Upper lobe of left lung (tissue), 6 donors: ENCODE results near the gene FBLN1. TPM values are rescaled to one million over a fixed set of nuclear protein-coding genes. Genes with fewer than 3 reads are reported as not detected.

Experiments
- ATAC-seq, 2 donors: fragments of 200-7000 bp; cut with Tn5 transposase; one replicate each; pipeline ENCODE4 v1.9.1; 2022; ENCODE audit warnings: mild to moderate bottlenecking in 2 of 2, moderate library complexity in 2 of 2; ENCODE audit not compliant: low FRiP score in 2 of 2
- DNase-seq, 2 donors: peaks; one replicate each; pipeline ENCODE4 v3.0.0-alpha.2; 2019 to 2020
- H3K27ac ChIP-seq, 4 donors: fragments of 200-600 bp; sonication (generic); one replicate each; pipeline ENCODE4 v1.5.1; 2016 to 2019
- H3K27me3 ChIP-seq, 4 donors: fragments of 200-600 bp; sonication (generic); one replicate each; pipeline ENCODE4 v1.5.1; 2017 to 2019
- H3K36me3 ChIP-seq, 4 donors: fragments of 200-600 bp; sonication (generic); one replicate each; pipeline ENCODE4 v1.5.1; 2016 to 2019
- H3K4me1 ChIP-seq, 4 donors: fragments of 200-600 bp; sonication (generic); one replicate each; pipeline ENCODE4 v1.5.1; 2018 to 2019
- H3K4me3 ChIP-seq, 4 donors: fragments of 200-600 bp; sonication (generic); one replicate each; pipeline ENCODE4 v1.5.1; 2017 to 2019; ENCODE audit warnings: mild to moderate bottlenecking in 2 of 4, moderate library complexity in 1 of 4
- H3K9me3 ChIP-seq, 4 donors: fragments of 200-600 bp; sonication (generic); one replicate each; pipeline ENCODE4 v1.5.1; 2018 to 2019
- EP300 ChIP-seq, 4 donors: sonication (generic); formaldehyde crosslinking; IDR thresholded peaks; one replicate each; pipeline ENCODE4 v1.5.1; 2017; ENCODE audit warnings: antibody characterized with exemption in 4 of 4, control low read depth in 2 of 4
- POLR2A ChIP-seq, 4 donors: fragments of 450-650 bp; IDR thresholded peaks; one replicate each; pipeline ENCODE4 v1.5.1; 2016 to 2017; ENCODE audit warnings: antibody characterized with exemption in 4 of 4, mild to moderate bottlenecking in 2 of 4
- POLR2AphosphoS5 ChIP-seq, 2 donors: sonication (generic); formaldehyde crosslinking; IDR thresholded peaks; one replicate each; pipeline ENCODE4 v1.5.1; 2017; ENCODE audit warnings: antibody characterized with exemption in 2 of 2
- WGBS, 2 donors: methylation state at CpG; one replicate each; pipeline ENCODE4 v1.1.5; 2017 to 2018; 5-methylcytosine and 5-hydroxymethylcytosine counted together
- total RNA-seq, 6 donors: library from RNA; depleted of rRNA in 4 of 6; stranded (reverse); fragments of >200 nt in 4 of 6; gene quantifications; one replicate each; pipeline versions ENCODE4 v1.1.0 to v1.2.1, GENCODE V29; 2016 to 2021
- TF ChIP-seq, protein P1 (sequence below), 6 experiments: fragments of 450-650 bp in 4 of 6; fragments of 200-600 bp in 2 of 6; sonication (generic) in 2 of 6; IDR thresholded peaks; one replicate each; pipeline ENCODE4 v1.5.1; 2016 to 2019; ENCODE audit warnings: antibody characterized with exemption in 6 of 6
- donor health status: DM: no; HTN: no; CAD: no; lungs with moderate emphysema.
- donor health status: DM: no; HTN: yes; CAD: no; lungs with severe emphysema.

Gene FBLN1
- total RNA-seq, 6 donors from 2014 or later = 63.9 to 523 (median 207) TPM

DNA sequence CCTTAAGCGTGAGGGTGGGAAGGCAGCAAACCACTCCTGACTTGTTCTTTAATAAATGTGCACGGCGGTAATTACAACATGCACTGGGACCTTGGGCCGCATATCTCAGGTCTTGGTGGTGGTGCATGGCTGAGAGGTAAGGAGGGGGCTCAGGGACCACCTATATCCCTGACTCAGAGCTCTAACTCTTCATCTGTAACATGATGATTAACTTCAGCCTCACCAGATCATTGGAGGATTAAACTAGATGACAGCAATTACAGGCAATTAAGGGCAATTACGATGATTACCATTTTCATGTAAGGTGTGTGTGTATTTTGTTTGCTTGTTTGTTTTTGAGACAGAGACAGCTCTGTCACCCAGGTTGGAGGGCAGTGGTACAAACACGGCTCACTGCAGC is 45.0 kb downstream of the FBLN1 start:
- no peak for ATAC-seq
- Histone ChIP-seq H3K27ac (no peak overlapping the region), H3K36me3 (no peaks in the 10 kb centered on the region)

DNA sequence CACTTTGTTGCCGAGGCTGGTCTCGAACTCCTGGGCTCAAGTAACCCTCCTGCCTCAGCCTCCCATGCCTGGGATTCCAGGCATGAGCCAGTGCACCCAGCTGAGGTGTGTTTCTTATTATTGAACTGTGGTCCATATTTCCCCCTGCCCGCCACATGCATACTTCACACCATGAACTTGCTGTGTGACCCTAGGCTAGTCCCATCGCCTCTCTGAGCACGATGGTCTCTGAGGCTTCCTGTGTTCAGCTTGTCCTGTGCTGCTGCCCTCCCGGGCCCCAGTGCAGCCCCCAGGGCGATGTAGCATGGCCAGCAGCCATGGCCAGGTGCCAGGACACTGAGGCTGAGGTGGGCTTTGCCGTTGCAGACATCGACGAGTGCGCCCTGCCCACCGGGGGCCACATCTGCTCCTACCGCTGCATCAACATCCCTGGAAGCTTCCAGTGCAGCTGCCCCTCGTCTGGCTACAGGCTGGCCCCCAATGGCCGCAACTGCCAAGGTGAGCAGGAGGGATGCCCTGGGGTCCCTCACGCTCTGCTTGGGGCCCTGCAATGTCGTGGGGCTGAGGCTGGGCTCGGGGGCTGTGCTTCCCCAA is 45.7 kb downstream of the FBLN1 start:
- no peaks in the 10 kb centered on the region for H3K27me3 ChIP-seq
- peaks cover 13 to 30% (median 24%) of the 10 kb centered on the region in 4 donors for H3K4me1 ChIP-seq
- 81 to 85% methylated on average over 18 of the region's 18 CpGs for WGBS, 2 donors
- H3K4me3 ChIP-seq = no peak overlapping the region
- no peak for TF ChIP-seq EP300 (IDR thresholded peaks at IDR 0.05)
- H3K9me3 ChIP-seq = no peaks in the 10 kb centered on the region
- ATAC-seq (no peak), DNase-seq (peak in 1 of 2 donors; percentile 77)
- H3K27ac ChIP-seq = peak overlapping the region in 3 of 4 donors; percentile 55 to 88 (median 62)
- no peaks in the 10 kb centered on the region for H3K36me3 ChIP-seq

More for the DNA sequence above, 45.0 kb downstream of the FBLN1 start:
- H3K27me3 ChIP-seq = no peaks in the 10 kb centered on the region
- no peak overlapping the region for H3K4me3 ChIP-seq
- H3K4me1 ChIP-seq = peaks cover 12 to 24% (median 19%) of the 10 kb centered on the region in 4 donors
- TF ChIP-seq POLR2AphosphoS5 (IDR thresholded peaks at IDR 0.05) = no peak
- TF ChIP-seq EP300 (IDR thresholded peaks at IDR 0.05) = no peak
- TF ChIP-seq POLR2A (IDR thresholded peaks at IDR 0.05) = no peak
- TF ChIP-seq, protein P1, sequence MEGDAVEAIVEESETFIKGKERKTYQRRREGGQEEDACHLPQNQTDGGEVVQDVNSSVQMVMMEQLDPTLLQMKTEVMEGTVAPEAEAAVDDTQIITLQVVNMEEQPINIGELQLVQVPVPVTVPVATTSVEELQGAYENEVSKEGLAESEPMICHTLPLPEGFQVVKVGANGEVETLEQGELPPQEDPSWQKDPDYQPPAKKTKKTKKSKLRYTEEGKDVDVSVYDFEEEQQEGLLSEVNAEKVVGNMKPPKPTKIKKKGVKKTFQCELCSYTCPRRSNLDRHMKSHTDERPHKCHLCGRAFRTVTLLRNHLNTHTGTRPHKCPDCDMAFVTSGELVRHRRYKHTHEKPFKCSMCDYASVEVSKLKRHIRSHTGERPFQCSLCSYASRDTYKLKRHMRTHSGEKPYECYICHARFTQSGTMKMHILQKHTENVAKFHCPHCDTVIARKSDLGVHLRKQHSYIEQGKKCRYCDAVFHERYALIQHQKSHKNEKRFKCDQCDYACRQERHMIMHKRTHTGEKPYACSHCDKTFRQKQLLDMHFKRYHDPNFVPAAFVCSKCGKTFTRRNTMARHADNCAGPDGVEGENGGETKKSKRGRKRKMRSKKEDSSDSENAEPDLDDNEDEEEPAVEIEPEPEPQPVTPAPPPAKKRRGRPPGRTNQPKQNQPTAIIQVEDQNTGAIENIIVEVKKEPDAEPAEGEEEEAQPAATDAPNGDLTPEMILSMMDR (IDR thresholded peaks at IDR 0.05) = no peak
- H3K9me3 ChIP-seq = no peaks in the 10 kb centered on the region
- 87 to 94% methylated on average over 6 of the region's 6 CpGs for WGBS, 2 donors
- no peak for DNase-seq

DNA sequence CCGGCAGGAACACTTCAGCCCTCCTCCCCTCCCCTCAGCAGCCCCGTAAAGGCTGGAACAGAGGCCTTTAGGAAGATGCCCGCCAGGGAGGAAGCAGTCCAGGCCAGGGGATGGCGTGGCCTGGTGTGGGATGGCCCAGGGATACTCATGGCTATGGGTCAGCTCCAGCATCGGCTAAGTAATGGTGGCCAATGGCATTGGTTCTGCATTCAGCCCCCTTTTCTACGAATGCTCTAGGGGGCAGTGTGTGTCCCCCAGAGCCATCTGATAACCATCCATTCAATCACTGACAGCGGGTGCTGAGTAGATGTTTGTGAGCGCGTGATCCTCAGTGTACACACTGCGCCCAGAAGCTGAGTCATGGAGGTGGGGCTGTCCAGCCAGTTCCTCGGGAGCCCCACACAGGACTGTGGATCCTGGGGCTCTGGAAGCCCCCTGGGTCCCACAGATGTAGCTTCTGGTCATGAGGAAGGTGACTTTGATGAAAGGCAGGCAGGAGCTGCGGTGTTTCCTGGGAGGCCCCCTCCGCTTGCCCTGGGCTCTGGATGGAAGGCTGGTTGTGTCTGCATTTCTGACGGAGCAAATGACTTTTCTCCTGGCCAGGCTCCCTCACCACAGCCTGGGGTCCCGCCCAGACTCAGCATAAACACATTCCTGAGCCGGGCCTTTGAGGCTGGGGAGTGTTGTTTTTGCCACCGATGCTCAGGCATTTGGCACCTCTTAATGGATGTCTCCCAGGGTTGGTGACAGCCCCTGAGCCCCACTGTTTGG is 46.5 kb downstream of the FBLN1 start:
- 65 to 66% methylated on average over 5 to 13 of the region's 17 CpGs for WGBS, 2 donors

DNA sequence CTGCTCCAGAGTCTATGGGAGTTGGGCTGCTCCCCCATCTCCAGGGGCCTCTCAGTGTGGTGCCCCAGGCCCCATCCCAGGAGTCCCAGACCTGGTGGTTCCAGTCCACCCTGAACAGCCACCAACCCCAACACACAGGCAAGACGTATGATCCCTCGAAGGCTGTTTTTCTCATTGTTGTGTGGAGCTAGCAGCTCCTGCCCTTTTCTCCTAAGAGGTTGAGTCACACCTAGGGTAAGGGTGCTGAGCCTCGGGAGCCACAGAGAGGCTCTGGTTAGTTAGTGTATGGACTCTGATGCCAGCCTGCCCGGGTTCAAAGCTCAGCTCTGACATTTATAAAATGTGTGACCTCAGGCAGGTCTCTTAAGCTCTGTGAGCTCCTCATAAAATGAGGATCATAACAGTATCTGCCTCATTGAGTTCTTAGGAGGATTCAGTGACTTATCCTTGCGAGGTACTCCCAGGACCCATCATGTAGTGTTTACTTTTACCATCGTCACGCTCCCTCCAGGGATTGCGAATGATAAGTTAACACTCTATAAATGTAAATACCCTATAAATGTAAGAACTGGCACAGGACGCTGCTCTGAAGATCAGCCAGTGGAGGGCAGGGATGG is 47.2 kb downstream of the FBLN1 start:
- H3K4me1 ChIP-seq = peaks cover 21 to 39% (median 29%) of the 10 kb centered on the region in 4 donors
- H3K4me3 ChIP-seq = no peak overlapping the region
- no peaks in the 10 kb centered on the region for H3K9me3 ChIP-seq
- TF ChIP-seq, protein P1 (IDR thresholded peaks at IDR 0.05) = no peak
- H3K27ac ChIP-seq = peak overlapping the region; percentile 60 to 88 (median 69)
- no peak for ATAC-seq
- no peaks in the 10 kb centered on the region for H3K36me3 ChIP-seq
- WGBS, 2 donors = 88 to 91% methylated on average over 8 to 9 of the region's 9 CpGs
- no peaks in the 10 kb centered on the region for H3K27me3 ChIP-seq
- DNase-seq = no peak

More for the DNA sequence above, 46.5 kb downstream of the FBLN1 start:
- TF ChIP-seq POLR2A (IDR thresholded peaks at IDR 0.05) = no peak
- TF ChIP-seq, protein P1 (IDR thresholded peaks at IDR 0.05) = peak in 1 of 6 experiments; percentile 27
- no peak for TF ChIP-seq EP300 (IDR thresholded peaks at IDR 0.05)
- peak; percentile 19 to 30 for TF ChIP-seq POLR2AphosphoS5 (IDR thresholded peaks at IDR 0.05)
- H3K4me1 ChIP-seq = peaks cover 20 to 38% (median 28%) of the 10 kb centered on the region in 4 donors
- no peaks in the 10 kb centered on the region for H3K9me3 ChIP-seq
- no peaks in the 10 kb centered on the region for H3K36me3 ChIP-seq
- DNase-seq (peak in 1 of 2 donors; percentile 41), ATAC-seq (peak; percentile 37 to 81)
- H3K27me3 ChIP-seq = no peaks in the 10 kb centered on the region
- no peak overlapping the region for H3K4me3 ChIP-seq
- peak overlapping the region; percentile 60 to 88 (median 69) for H3K27ac ChIP-seq

DNA sequence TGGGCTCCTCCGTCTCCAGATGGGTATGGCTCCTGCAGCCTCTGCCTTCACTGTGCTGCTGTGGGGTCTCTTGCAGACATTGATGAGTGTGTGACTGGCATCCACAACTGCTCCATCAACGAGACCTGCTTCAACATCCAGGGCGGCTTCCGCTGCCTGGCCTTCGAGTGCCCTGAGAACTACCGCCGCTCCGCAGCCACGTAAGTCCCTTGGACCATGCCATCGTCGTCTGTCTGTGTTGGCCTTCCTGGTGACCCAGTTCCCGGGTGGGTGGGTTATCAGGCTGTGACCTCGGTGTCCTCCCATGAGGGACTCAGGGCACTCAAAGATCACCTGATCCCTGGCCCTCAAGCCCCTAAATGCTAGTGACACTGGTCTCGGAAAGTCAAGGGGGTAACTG is 47.7 kb downstream of the FBLN1 start:
- ATAC-seq = no peak
- no peak for DNase-seq
- Histone ChIP-seq H3K9me3 (no peaks in the 10 kb centered on the region), H3K4me3 (no peak overlapping the region), H3K4me1 (peaks cover 21 to 39% (median 29%) of the 10 kb centered on the region in 4 donors), H3K36me3 (no peaks in the 10 kb centered on the region), H3K27me3 (no peaks in the 10 kb centered on the region), H3K27ac (peak overlapping the region; percentile 60 to 88 (median 69))
- WGBS, 2 donors = 95% methylated on average over 9 to 14 of the region's 14 CpGs
- no peak for TF ChIP-seq POLR2AphosphoS5 (IDR thresholded peaks at IDR 0.05)
- TF ChIP-seq, protein P1 (IDR thresholded peaks at IDR 0.05) = no peak
- no peak for TF ChIP-seq EP300 (IDR thresholded peaks at IDR 0.05)
- TF ChIP-seq POLR2A (IDR thresholded peaks at IDR 0.05) = no peak
